Left lung (tissue), 10 donors: ENCODE results near the gene MFAP4. TPM values are rescaled to one million over a fixed set of nuclear protein-coding genes. Genes with fewer than 3 reads are reported as not detected.
A peak's percentile ranks its signal among the peaks of the same experiment; 100 is the strongest.

Experiments
- ATAC-seq: fragments of 200-7000 bp; cut with Tn5 transposase; one replicate; pipeline ENCODE4 v1.9.1; 2020; ENCODE audit warnings: moderate library complexity
- DNase-seq, 4 donors: peaks; one replicate each; pipeline ENCODE4 v3.0.0-alpha.2; 2013 to 2020
- H3K27ac ChIP-seq, 2 donors: fragments of 200-600 bp; sonication (generic) in 1 of 2; one replicate each; pipeline versions ENCODE4 v1.5.0 to v1.8.0; 2020 to 2021
- H3K27me3 ChIP-seq, 2 donors: fragments of 200-600 bp; sonication (generic) in 1 of 2; one replicate each; pipeline versions ENCODE4 v1.5.0 to v1.8.0; 2020 to 2021
- H3K36me3 ChIP-seq, 2 donors: fragments of 200-600 bp; sonication (generic) in 1 of 2; one replicate each; pipeline versions ENCODE4 v1.5.0 to v1.8.0; 2020 to 2021
- H3K4me1 ChIP-seq, 2 donors: fragments of 200-600 bp; one replicate each; pipeline ENCODE4 v1.8.0; 2021
- H3K4me3 ChIP-seq, 2 donors: fragments of 200-600 bp; sonication (generic) in 1 of 2; one replicate each; pipeline versions ENCODE4 v1.5.0 to v1.8.0; 2020 to 2021; ENCODE audit warnings: mild to moderate bottlenecking in 1 of 2
- H3K9me3 ChIP-seq, 2 donors: fragments of 200-600 bp; sonication (generic) in 1 of 2; one replicate each; pipeline versions ENCODE4 v1.5.0 to v1.8.0; 2020 to 2021
- CTCF ChIP-seq, 2 donors: fragments of 200-600 bp; sonication (generic) in 1 of 2; IDR thresholded peaks; one replicate each; pipeline versions ENCODE4 v1.5.0 to v1.8.0; 2021; ENCODE audit warnings: antibody characterized with exemption in 2 of 2
- intact Hi-C, 2 donors: fragments of 100-400 bp; cut with DNase I; formaldehyde crosslinking; loops; one replicate each; pipeline versions ENCODE4 v1.11.2 to v1.14.2; 2022
- polyA plus RNA-seq, 6 donors: library from polyadenylated mRNA; unstranded; fragments of 120-200 nt; gene quantifications; one replicate each; pipeline ENCODE4 v1.2.1, GENCODE V29; 2013; ENCODE audit not compliant: insufficient read length in 6 of 6
- total RNA-seq, 2 donors: library from RNA; stranded (reverse); fragmentation: NEBNext Ultra II Directional; extraction: Animal tissue kit (Norgen Biotek cat#: 25700); gene quantifications; one replicate each; pipeline ENCODE4 v1.2.1, GENCODE V29; 2021
- donor health status: DM: no; HTN: yes; CAD: no.
- donor health status: DM: no; HTN: no; CAD: no.

Gene MFAP4
- total and polyA plus RNA-seq, 8 donors = 91.0 to 601 (median 479) TPM

- no peak for ATAC-seq
- no peak for TF ChIP-seq CTCF (IDR thresholded peaks at IDR 0.05)
Measured at GRCh38 chr17:19407601-19408345, 20.8 kb upstream of the MFAP4 start.

GRCh38 chr17:19405114-19405513 lies 18.1 kb upstream of the MFAP4 start:
- no peak for TF ChIP-seq CTCF (IDR thresholded peaks at IDR 0.05)
- Histone ChIP-seq H3K4me3 (no peak overlapping the region), H3K4me1 (peaks cover 0 to 7% of the 10 kb centered on the region in 2 donors), H3K9me3 (no peaks in the 10 kb centered on the region), H3K27ac (no peak overlapping the region), H3K36me3 (no peaks in the 10 kb centered on the region), H3K27me3 (no peaks in the 10 kb centered on the region)
- ATAC-seq (no peak), DNase-seq (no peak)
- intact Hi-C loops = no loop called here

More at GRCh38 chr17:19407601-19408345, 20.8 kb upstream of the MFAP4 start:
- H3K4me3 ChIP-seq = no peak overlapping the region
- no peaks in the 10 kb centered on the region for H3K9me3 ChIP-seq
- peaks cover 0 to 12% of the 10 kb centered on the region in 2 donors for H3K27me3 ChIP-seq
- intact Hi-C loops = no loop called here
- peaks cover 0 to 3% of the 10 kb centered on the region in 2 donors for H3K4me1 ChIP-seq
- H3K36me3 ChIP-seq = no peaks in the 10 kb centered on the region
- H3K27ac ChIP-seq = no peak overlapping the region
- DNase-seq = peak in 1 of 4 donors; percentile 22

GRCh38 chr17:19404264-19404663 lies 17.3 kb upstream of the MFAP4 start:
- intact Hi-C loops = no loop called here
- no peak for ATAC-seq

GRCh38 chr17:19403021-19403420 lies 16.0 kb upstream of the MFAP4 start:
- Histone ChIP-seq H3K4me3 (no peak overlapping the region), H3K27me3 (no peaks in the 10 kb centered on the region), H3K36me3 (no peaks in the 10 kb centered on the region), H3K4me1 (peaks cover 10 to 27% of the 10 kb centered on the region in 2 donors), H3K27ac (no peak overlapping the region), H3K9me3 (no peaks in the 10 kb centered on the region)
- no peak for ATAC-seq
- no peak for TF ChIP-seq CTCF (IDR thresholded peaks at IDR 0.05)
- DNase-seq = no peak
- intact Hi-C loops = no loop called here

More at GRCh38 chr17:19404264-19404663, 17.3 kb upstream of the MFAP4 start:
- no peaks in the 10 kb centered on the region for H3K9me3 ChIP-seq
- peaks cover 0 to 15% of the 10 kb centered on the region in 2 donors for H3K4me1 ChIP-seq
- no peak for TF ChIP-seq CTCF (IDR thresholded peaks at IDR 0.05)
- H3K4me3 ChIP-seq = no peak overlapping the region
- no peaks in the 10 kb centered on the region for H3K36me3 ChIP-seq
- no peak for DNase-seq
- H3K27me3 ChIP-seq = no peaks in the 10 kb centered on the region
- no peak overlapping the region for H3K27ac ChIP-seq

GRCh38 chr17:19402171-19402570 lies 15.2 kb upstream of the MFAP4 start:
- ATAC-seq (no peak), DNase-seq (no peak)
- intact Hi-C loops = no loop called here
- H3K4me3 ChIP-seq = no peak overlapping the region
- no peak overlapping the region for H3K27ac ChIP-seq
- no peak for TF ChIP-seq CTCF (IDR thresholded peaks at IDR 0.05)
- H3K36me3 ChIP-seq = no peaks in the 10 kb centered on the region
- H3K27me3 ChIP-seq = no peaks in the 10 kb centered on the region
- no peaks in the 10 kb centered on the region for H3K9me3 ChIP-seq
- peaks cover 10 to 35% of the 10 kb centered on the region in 2 donors for H3K4me1 ChIP-seq
